ENCODE results near the gene MORN5. TPM values are rescaled to one million over a fixed set of nuclear protein-coding genes. Genes with fewer than 3 reads are reported as not detected.

Gene MORN5
- not detected in 2 replicates for total RNA-seq
- long read RNA-seq: 0 reads

DNA sequence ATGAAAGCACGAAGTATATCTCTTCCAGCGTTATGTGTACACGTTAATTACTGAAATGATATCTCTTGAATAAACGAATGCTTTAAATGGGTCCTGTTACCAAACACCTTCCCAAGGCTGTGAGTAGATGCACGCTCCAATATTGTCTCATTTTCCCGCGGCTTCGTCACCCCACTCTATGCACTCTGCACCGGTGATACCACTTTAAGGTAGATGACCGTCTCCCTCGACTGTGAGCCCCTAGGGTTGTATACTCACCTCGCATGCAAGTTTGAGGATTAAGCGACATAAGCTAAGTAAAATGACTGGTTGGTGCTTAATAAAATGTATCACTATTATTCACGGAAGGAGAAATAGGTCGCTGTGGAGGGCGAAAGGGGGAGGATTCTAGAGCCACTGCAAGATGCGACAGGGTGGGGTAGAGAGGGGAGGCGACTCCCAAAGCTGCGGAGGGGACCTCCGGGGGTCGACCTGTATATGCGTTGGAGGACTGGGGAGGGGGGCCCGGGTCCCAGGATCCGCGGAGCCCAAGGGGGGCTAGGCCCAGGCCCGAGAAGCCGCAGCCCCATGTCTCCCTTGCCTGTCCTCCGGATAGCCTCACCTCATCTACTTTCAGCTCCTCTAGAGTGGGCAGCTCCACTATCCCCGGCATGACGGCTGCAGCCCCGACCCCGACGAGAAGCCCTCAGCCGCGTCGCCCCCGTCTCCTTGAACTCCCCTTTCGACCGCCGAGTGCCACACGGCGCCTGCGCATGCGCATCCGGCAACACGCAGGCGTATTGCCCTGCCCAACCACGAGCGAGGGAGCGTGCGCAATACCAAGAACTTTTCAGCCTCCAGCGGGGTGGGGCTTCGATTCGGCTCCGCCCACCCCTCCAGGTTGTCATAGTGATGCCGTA is at the start of gene MORN5, which contains the start of gene NDUFA8:
MORN5 (plus strand) TSS at position 883 of the 899 bp plus-strand sequence. CDS start 65 bp downstream, outside the sequence.
NDUFA8 (minus strand) TSS at position 754 of the 899 bp plus-strand sequence; CDS start at position 652, 102 bp downstream.
- peak within 1 kb of the TSS; percentile 95 for H3K27ac Mint-ChIP-seq (ENCODE audit: unreplicated experiment)
- TF ChIP-seq, protein P1, sequence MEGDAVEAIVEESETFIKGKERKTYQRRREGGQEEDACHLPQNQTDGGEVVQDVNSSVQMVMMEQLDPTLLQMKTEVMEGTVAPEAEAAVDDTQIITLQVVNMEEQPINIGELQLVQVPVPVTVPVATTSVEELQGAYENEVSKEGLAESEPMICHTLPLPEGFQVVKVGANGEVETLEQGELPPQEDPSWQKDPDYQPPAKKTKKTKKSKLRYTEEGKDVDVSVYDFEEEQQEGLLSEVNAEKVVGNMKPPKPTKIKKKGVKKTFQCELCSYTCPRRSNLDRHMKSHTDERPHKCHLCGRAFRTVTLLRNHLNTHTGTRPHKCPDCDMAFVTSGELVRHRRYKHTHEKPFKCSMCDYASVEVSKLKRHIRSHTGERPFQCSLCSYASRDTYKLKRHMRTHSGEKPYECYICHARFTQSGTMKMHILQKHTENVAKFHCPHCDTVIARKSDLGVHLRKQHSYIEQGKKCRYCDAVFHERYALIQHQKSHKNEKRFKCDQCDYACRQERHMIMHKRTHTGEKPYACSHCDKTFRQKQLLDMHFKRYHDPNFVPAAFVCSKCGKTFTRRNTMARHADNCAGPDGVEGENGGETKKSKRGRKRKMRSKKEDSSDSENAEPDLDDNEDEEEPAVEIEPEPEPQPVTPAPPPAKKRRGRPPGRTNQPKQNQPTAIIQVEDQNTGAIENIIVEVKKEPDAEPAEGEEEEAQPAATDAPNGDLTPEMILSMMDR (conservative IDR thresholded peaks at IDR 0.05): no peak

DNA sequence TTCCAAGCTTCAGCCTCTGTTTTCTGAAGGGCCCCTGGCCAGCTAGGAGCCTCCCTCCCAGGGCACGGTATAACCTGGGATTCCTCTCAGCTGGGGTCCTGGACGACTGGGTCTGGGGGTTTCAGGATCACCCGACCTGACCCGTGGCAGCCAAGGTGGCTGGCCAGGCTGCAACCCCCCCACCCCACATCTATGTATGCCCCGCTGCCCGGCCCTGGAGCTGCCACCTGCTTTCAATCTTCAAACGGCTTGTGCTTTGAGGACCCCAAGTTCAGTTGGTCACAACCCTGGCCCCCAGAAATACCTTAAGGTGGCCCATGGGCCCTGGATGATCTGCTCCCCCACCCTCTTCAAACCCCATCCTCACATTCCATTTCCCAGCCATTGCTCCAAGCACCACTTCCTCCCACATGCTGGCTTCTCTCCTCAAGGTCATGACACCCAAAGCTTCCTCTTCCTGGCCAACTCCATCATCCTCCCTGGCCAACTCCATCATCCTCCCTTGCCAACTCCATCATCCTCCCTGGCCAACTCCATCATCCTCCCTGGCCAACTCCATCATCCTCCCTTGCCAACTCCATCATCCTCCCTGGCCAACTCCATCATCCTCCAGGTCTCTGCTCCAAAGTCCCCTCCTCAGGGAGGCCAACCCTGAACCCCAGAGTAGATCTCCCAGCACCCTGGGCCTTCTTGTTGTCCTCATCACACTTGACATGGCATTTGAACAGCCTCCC is 49.4 kb upstream of the MORN5 start:
- Mint-ChIP-seq H3K36me3 (ENCODE audit: low read depth) (no peaks in the 10 kb centered on the region), H3K4me3 (no peak overlapping the region), H3K4me1 (peaks cover 13% of the 10 kb centered on the region)

More for the DNA sequence above, at the start of gene MORN5, which contains the start of gene NDUFA8:
- peaks cover 5% of the 10 kb centered on the region for H3K9me3 Mint-ChIP-seq
- H3K27me3 Mint-ChIP-seq (ENCODE audit: low read depth): peaks cover 36% of the 10 kb centered on the region
- no peaks in the 10 kb centered on the region for H3K36me3 Mint-ChIP-seq (ENCODE audit: low read depth)
- peaks cover 24% of the 10 kb centered on the region for H3K4me1 Mint-ChIP-seq
- H3K4me3 Mint-ChIP-seq: peak within 1 kb of the TSS; percentile 100
- peak; percentile 96 for DNase-seq (ENCODE audit: low read depth, low spot score)

DNA sequence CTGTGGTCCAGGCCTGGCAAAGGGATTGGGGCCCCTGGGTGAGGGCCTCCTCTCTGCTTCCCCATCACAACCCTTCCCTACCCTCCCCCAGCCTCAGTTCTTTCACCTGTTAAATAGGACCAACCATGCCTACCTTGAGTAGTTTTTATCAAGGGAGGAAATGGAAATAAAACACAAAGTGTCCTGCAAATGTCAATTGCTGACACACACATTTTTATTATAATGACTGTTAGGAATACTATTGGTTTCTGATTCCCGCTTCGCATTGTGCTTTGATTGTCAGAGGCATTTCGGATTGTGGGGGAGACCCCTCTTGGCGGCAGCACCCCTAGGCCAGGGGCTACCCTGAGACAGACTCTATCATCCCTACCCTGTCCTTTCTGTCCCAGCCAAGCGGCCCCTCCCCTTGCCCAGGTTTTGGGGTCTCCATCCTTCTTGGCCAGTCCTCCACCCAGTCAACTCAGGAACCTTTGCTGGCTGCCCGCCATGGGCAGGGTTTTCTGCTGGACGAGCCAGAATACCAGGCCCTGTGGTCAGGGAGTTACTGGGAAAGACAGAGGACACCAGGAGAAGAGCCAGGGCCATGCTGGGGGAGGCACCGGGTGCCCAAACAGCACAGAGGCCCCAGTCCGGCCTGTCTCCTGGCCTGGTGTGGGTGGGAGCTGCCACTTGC is 48.2 kb upstream of the MORN5 start:
- Mint-ChIP-seq H3K9me3 (no peaks in the 10 kb centered on the region), H3K4me1 (peaks cover 13% of the 10 kb centered on the region), H3K4me3 (no peak overlapping the region), H3K27ac (ENCODE audit: unreplicated experiment) (no peak overlapping the region), H3K36me3 (ENCODE audit: low read depth) (no peaks in the 10 kb centered on the region), H3K27me3 (ENCODE audit: low read depth) (peaks cover 12% of the 10 kb centered on the region)
- TF ChIP-seq, protein P1 (conservative IDR thresholded peaks at IDR 0.05): no peak
- no peak for DNase-seq (ENCODE audit: low read depth, low spot score)

More for the DNA sequence above, 49.4 kb upstream of the MORN5 start:
- H3K27me3 Mint-ChIP-seq (ENCODE audit: low read depth): peaks cover 9% of the 10 kb centered on the region
- TF ChIP-seq, protein P1 (conservative IDR thresholded peaks at IDR 0.05): no peak
- no peak for DNase-seq (ENCODE audit: low read depth, low spot score)
- no peak overlapping the region for H3K27ac Mint-ChIP-seq (ENCODE audit: unreplicated experiment)
- no peaks in the 10 kb centered on the region for H3K9me3 Mint-ChIP-seq

DNA sequence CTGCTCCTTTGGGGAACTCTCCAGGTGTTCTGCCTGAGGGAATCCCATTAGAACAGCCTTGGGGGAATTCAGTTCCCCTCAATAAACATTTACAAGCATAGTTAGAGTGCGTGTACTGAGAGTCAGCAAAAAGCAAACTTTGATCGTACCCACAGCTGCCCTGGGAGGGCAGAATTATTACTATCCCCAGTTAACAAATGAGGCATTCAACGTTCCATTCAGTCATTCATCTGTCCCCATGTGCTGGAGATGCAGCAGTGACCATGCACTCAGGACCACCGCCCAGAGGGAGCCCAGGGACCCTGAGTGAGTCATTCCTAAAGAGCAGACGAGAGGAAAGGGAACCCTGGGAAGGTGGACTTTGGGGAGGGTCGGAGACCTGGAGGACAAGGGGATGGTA is 47.5 kb upstream of the MORN5 start:
- TF ChIP-seq, protein P1 (conservative IDR thresholded peaks at IDR 0.05): no peak

GRCh38 chr9:122113574-122113973 is 46.1 kb upstream of the MORN5 start:
- Mint-ChIP-seq H3K4me1 (peaks cover 4% of the 10 kb centered on the region), H3K36me3 (ENCODE audit: low read depth) (no peaks in the 10 kb centered on the region), H3K27me3 (ENCODE audit: low read depth) (peaks cover 12% of the 10 kb centered on the region), H3K9me3 (no peaks in the 10 kb centered on the region), H3K4me3 (no peak overlapping the region), H3K27ac (ENCODE audit: unreplicated experiment) (peak overlapping the region; percentile 92)
- no peak for DNase-seq (ENCODE audit: low read depth, low spot score)
- TF ChIP-seq, protein P1 (conservative IDR thresholded peaks at IDR 0.05): no peak

More for the DNA sequence above, 47.5 kb upstream of the MORN5 start:
- H3K27ac Mint-ChIP-seq (ENCODE audit: unreplicated experiment): no peak overlapping the region
- peaks cover 12% of the 10 kb centered on the region for H3K27me3 Mint-ChIP-seq (ENCODE audit: low read depth)
- no peaks in the 10 kb centered on the region for H3K36me3 Mint-ChIP-seq (ENCODE audit: low read depth)
- DNase-seq (ENCODE audit: low read depth, low spot score): no peak
- no peak overlapping the region for H3K4me3 Mint-ChIP-seq
- peaks cover 9% of the 10 kb centered on the region for H3K4me1 Mint-ChIP-seq
- no peaks in the 10 kb centered on the region for H3K9me3 Mint-ChIP-seq
